ENCODE data around the gene GIT2. TPM values are rescaled to one million over a fixed set of nuclear protein-coding genes. Genes with fewer than 3 reads are reported as not detected.
A peak's percentile ranks its signal among the peaks of the same experiment; 100 is the strongest.

Gene GIT2
- total RNA-seq, 4 donors from 2014 or later: 14.1 to 31.9 (median 21.0) TPM

- peaks cover 36 to 100% (median 37%) of the 10 kb centered on the region in 3 donors for H3K36me3 ChIP-seq
- no peaks in the 10 kb centered on the region for H3K9me3 ChIP-seq
- no peak for DNase-seq
- WGBS, 2 donors: 63 to 88% methylated on average over 19 to 21 of the region's 26 CpGs
- intact Hi-C loops (cut with DNase I): no loop called here
- peak overlapping the region in 3 of 4 donors; percentile 68 to 72 (median 69) for H3K27ac ChIP-seq
- peaks cover 0 to 23% (median 6%) of the 10 kb centered on the region in 3 donors for H3K4me1 ChIP-seq
- H3K27me3 ChIP-seq: no peaks in the 10 kb centered on the region
- no peak overlapping the region for H3K4me3 ChIP-seq
- TF ChIP-seq CTCF (IDR thresholded peaks at IDR 0.05) (peak in 1 of 6 experiments; percentile 17), POLR2A (IDR thresholded peaks at IDR 0.05) (no peak)
Observed at GRCh38 chr12:109915171-109916040, 80.8 kb downstream of the GIT2 start.

- Histone ChIP-seq H3K9me3 (no peaks in the 10 kb centered on the region), H3K36me3 (peaks cover 32 to 100% (median 42%) of the 10 kb centered on the region in 3 donors), H3K27me3 (no peaks in the 10 kb centered on the region), H3K27ac (peak overlapping the region in 2 of 4 donors; percentile 18), H3K4me3 (no peak overlapping the region), H3K4me1 (peaks cover 0 to 23% (median 6%) of the 10 kb centered on the region in 3 donors)
- WGBS, 2 donors: 80 to 81% methylated on average over 13 to 16 of the region's 16 CpGs
- intact Hi-C loops (cut with DNase I): no loop called here
- no peak for TF ChIP-seq CTCF (IDR thresholded peaks at IDR 0.05)
- no peak for TF ChIP-seq POLR2A (IDR thresholded peaks at IDR 0.05)
- no peak for DNase-seq
Observed at GRCh38 chr12:109914461-109914860, 81.7 kb downstream of the GIT2 start.

- Histone ChIP-seq H3K9me3 (no peaks in the 10 kb centered on the region), H3K4me1 (peaks cover 0 to 23% (median 6%) of the 10 kb centered on the region in 3 donors), H3K27me3 (no peaks in the 10 kb centered on the region), H3K27ac (no peak overlapping the region), H3K36me3 (peaks cover 35 to 100% (median 47%) of the 10 kb centered on the region in 3 donors), H3K4me3 (no peak overlapping the region)
- intact Hi-C loops (cut with DNase I): no loop called here
- TF ChIP-seq CTCF (IDR thresholded peaks at IDR 0.05) (no peak), POLR2A (IDR thresholded peaks at IDR 0.05) (no peak)
- 85 to 89% methylated on average over 12 of the region's 12 CpGs for WGBS, 2 donors
- DNase-seq: no peak
Observed at GRCh38 chr12:109912855-109913321, 83.3 kb downstream of the GIT2 start.

- Histone ChIP-seq H3K27me3 (no peaks in the 10 kb centered on the region), H3K4me3 (no peak overlapping the region), H3K36me3 (peaks cover 46 to 100% (median 58%) of the 10 kb centered on the region in 3 donors), H3K27ac (no peak overlapping the region), H3K9me3 (no peaks in the 10 kb centered on the region), H3K4me1 (peaks cover 0 to 18% (median 6%) of the 10 kb centered on the region in 3 donors)
- intact Hi-C loops (cut with DNase I): no loop called here
- 74 to 81% methylated on average over 6 to 10 of the region's 12 CpGs for WGBS, 2 donors
- TF ChIP-seq POLR2A (IDR thresholded peaks at IDR 0.05) (no peak), CTCF (IDR thresholded peaks at IDR 0.05) (peak in 2 of 6 experiments; percentile 9 to 55)
- DNase-seq: no peak
Observed at GRCh38 chr12:109910969-109911348, 85.2 kb downstream of the GIT2 start.

Data from esophagus squamous epithelium (tissue), 5 donors.